ENCODE results near the gene SYPL2.
A peak's percentile ranks its signal among the peaks of the same experiment; 100 is the strongest.

DNA sequence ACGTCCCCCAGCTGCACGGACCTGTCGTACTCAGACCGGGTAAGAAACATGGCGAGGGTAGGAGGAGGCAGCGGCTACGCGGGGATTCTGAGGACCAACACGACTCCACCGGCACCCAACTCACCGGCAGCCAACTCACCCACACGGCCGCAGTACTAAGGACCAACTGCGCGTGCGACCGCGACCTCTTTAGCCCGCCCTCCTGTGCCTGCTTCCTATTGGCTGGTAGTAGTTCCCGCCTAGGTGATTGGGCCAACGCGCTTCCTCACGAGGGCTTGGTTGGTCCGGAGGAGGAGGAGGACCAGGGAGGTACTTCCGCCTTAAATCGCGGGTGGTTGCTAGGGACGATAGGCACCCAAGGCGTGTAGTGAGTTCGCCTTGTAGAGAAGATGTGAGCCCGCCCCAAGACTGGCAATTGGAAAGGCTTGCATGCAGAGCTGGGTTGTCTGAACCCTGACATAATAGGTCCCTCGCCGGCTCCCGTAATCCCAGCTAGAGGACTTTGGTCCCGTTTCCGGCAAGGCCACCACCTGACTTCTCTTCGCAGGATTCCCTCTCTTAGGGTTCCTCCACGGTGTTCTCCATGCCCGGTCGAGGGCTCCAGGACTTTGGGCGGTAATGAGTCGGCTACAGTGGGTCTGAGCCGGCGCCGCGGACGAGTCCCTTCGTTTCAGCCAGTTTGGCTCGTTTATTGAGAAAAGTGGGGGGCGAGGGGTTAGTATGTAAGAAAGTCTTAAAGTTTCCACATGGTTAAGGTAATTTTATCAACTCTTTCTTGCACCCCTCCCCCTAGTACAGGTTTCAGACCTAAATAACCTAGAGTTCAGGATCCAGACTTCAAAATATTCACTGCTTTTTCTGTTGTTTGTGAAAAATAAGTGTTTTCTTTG, 39.8 kb upstream of the SYPL2 start, which contains the start of gene PSMA5:
- TF ChIP-seq, protein P1, sequence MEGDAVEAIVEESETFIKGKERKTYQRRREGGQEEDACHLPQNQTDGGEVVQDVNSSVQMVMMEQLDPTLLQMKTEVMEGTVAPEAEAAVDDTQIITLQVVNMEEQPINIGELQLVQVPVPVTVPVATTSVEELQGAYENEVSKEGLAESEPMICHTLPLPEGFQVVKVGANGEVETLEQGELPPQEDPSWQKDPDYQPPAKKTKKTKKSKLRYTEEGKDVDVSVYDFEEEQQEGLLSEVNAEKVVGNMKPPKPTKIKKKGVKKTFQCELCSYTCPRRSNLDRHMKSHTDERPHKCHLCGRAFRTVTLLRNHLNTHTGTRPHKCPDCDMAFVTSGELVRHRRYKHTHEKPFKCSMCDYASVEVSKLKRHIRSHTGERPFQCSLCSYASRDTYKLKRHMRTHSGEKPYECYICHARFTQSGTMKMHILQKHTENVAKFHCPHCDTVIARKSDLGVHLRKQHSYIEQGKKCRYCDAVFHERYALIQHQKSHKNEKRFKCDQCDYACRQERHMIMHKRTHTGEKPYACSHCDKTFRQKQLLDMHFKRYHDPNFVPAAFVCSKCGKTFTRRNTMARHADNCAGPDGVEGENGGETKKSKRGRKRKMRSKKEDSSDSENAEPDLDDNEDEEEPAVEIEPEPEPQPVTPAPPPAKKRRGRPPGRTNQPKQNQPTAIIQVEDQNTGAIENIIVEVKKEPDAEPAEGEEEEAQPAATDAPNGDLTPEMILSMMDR (IDR thresholded peaks at IDR 0.05; ENCODE audit: insufficient read depth, low read length): no peak
- peak; percentile 78 for TF ChIP-seq POLR2AphosphoS5 (IDR thresholded peaks at IDR 0.05; ENCODE audit: low read depth)
- peak; percentile 60; the same call in 1 of the 2 replicates for TF ChIP-seq GABPA (IDR thresholded peaks at IDR 0.05; ENCODE audit: low read depth)
- TF ChIP-seq, protein P2, sequence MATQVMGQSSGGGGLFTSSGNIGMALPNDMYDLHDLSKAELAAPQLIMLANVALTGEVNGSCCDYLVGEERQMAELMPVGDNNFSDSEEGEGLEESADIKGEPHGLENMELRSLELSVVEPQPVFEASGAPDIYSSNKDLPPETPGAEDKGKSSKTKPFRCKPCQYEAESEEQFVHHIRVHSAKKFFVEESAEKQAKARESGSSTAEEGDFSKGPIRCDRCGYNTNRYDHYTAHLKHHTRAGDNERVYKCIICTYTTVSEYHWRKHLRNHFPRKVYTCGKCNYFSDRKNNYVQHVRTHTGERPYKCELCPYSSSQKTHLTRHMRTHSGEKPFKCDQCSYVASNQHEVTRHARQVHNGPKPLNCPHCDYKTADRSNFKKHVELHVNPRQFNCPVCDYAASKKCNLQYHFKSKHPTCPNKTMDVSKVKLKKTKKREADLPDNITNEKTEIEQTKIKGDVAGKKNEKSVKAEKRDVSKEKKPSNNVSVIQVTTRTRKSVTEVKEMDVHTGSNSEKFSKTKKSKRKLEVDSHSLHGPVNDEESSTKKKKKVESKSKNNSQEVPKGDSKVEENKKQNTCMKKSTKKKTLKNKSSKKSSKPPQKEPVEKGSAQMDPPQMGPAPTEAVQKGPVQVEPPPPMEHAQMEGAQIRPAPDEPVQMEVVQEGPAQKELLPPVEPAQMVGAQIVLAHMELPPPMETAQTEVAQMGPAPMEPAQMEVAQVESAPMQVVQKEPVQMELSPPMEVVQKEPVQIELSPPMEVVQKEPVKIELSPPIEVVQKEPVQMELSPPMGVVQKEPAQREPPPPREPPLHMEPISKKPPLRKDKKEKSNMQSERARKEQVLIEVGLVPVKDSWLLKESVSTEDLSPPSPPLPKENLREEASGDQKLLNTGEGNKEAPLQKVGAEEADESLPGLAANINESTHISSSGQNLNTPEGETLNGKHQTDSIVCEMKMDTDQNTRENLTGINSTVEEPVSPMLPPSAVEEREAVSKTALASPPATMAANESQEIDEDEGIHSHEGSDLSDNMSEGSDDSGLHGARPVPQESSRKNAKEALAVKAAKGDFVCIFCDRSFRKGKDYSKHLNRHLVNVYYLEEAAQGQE (IDR thresholded peaks at IDR 0.05; ENCODE audit: insufficient replicate concordance, low read depth): peak; percentile 41
